Neural progenitor cell (in vitro differentiated cells): ENCODE data around the gene PARP16.
"Not testable (repeated sequence)": the region's sequence is repeated elsewhere in the genome, so short reads cannot be mapped to it uniquely, and the experiment has no call there.

Source experiments
- EZH2 ChIP-seq: fragments of 200-600 bp; sonication (generic); IDR thresholded peaks from 2 replicates; pipeline ENCODE4 v1.6.1; 2017; ENCODE audit warnings: antibody characterized with exemption, mild to moderate bottlenecking, moderate library complexity
- EZH2phosphoT487 ChIP-seq: fragments of 200-600 bp; sonication (generic); IDR thresholded peaks from 2 replicates; pipeline ENCODE4 v1.6.1; 2017; ENCODE audit warnings: antibody characterized with exemption
- TF ChIP-seq, protein P1 (sequence below): fragments of 200-600 bp; sonication (generic); IDR thresholded peaks from 2 replicates; pipeline ENCODE4 v1.5.1; 2017; ENCODE audit warnings: antibody characterized with exemption, mild to moderate bottlenecking

DNA sequence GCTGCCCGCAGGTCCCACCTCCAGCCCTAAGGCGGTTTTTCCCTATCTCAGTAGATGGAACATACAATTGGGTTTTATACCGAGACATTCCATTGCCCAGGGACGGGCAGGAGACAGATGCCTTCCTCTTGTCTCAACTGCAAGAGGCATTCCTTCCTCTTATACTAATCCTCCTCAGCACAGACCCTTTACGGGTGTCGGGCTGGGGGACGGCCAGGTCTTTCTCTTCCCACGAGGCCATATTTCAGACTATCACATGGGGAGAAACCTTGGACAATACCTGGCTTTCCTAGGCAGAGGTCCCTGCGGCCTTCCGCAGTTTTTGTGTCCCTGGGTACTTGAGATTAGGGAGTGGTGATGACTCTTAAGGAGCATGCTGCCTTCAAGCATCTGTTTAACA is 59.8 kb downstream of the PARP16 start:
- TF ChIP-seq, protein P1, sequence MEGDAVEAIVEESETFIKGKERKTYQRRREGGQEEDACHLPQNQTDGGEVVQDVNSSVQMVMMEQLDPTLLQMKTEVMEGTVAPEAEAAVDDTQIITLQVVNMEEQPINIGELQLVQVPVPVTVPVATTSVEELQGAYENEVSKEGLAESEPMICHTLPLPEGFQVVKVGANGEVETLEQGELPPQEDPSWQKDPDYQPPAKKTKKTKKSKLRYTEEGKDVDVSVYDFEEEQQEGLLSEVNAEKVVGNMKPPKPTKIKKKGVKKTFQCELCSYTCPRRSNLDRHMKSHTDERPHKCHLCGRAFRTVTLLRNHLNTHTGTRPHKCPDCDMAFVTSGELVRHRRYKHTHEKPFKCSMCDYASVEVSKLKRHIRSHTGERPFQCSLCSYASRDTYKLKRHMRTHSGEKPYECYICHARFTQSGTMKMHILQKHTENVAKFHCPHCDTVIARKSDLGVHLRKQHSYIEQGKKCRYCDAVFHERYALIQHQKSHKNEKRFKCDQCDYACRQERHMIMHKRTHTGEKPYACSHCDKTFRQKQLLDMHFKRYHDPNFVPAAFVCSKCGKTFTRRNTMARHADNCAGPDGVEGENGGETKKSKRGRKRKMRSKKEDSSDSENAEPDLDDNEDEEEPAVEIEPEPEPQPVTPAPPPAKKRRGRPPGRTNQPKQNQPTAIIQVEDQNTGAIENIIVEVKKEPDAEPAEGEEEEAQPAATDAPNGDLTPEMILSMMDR, result not testable (repeated sequence)
- not testable (repeated sequence) for TF ChIP-seq EZH2, EZH2phosphoT487
